ENCODE results near the gene PRF1. TPM values are rescaled to one million over a fixed set of nuclear protein-coding genes. Genes with fewer than 3 reads are reported as not detected.

PRF1 gene
- total and polyA plus RNA-seq, 2 donors: 0.90 to 1.3 TPM

DNA sequence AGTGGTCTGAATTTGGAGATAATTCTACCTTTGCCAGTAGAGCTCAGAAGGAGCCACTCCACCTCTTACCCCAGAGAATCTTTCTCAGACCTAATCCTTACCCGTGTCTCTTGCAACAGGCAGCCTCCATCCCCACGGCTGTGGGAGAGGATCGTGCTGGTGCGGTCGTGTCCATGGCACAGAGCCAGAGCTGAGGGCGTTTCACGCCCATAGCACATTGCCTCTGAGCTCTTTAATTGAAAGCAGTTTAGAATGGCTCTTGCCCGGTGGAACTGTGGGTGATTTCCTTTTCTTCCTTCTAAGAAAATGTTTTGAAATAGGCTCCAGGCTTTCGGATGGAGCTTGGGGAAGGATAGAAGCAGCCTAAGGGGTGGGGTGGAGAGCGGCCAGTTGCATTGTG, 41.5 kb downstream of the PRF1 start:
- H3K4me3 ChIP-seq (ENCODE audit: low read depth, low read length): no peak overlapping the region
- DNase-seq (ENCODE audit: extremely low spot score): no peak
- no peaks in the 10 kb centered on the region for H3K36me3 ChIP-seq (ENCODE audit: insufficient read depth)
- H3K27ac ChIP-seq (ENCODE audit: low read depth): no peak overlapping the region
- H3K4me1 ChIP-seq (ENCODE audit: insufficient read depth): no peaks in the 10 kb centered on the region
- WGBS: 50% methylated on average over 10 of the region's 10 CpGs

DNA sequence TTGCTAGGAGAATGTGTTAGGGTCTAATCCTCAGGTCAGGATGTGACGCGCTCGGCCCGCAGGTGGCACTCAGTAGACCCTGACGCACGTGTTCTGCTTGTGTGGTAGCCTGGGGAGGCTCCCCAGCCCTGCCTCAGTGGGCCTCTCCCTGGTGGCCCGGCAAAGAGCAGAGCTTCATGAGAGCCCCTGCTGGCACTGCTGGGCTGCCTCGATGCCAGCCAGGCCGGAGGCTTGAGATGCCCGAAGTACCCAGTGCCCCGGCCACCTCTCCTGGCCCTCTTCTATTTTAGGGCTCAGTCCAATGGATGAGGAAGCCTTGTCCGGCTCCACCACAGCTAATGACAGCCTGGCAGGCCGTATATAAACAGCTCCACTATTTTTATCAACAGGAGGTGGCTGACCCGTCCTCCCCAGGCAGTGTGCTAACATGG, 42.0 kb downstream of the PRF1 start:
- WGBS: 71% methylated on average over 14 of the region's 14 CpGs

DNA sequence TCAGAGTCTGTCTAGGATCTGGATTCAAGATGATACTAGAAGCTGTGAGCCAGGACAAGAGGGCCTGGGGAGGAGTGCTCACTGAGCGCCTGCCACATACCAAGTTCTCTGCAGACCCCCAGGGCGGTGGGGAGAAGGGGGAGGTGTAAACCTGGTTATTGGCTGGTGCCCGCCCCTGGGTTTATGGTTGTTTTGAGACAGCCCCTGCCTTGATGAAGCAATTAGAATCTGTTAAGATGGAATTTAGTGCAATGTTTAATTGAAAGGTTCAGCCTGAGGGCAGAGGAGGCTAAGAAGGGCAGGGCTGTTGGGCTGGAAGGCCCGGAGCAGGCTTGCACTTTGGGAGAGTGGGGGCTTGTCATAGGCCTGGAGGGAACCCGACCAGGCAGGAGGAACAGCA, 42.7 kb downstream of the PRF1 start:
- no peaks in the 10 kb centered on the region for H3K4me1 ChIP-seq (ENCODE audit: insufficient read depth)
- H3K4me3 ChIP-seq (ENCODE audit: low read depth, low read length): no peak overlapping the region
- DNase-seq (ENCODE audit: extremely low spot score): no peak
- no peak overlapping the region for H3K27ac ChIP-seq (ENCODE audit: low read depth)
- no peaks in the 10 kb centered on the region for H3K36me3 ChIP-seq (ENCODE audit: insufficient read depth)
- WGBS: 90% methylated on average over 5 of the region's 5 CpGs

More for the DNA sequence above, 42.0 kb downstream of the PRF1 start:
- Histone ChIP-seq H3K4me3 (ENCODE audit: low read depth, low read length) (no peak overlapping the region), H3K27ac (ENCODE audit: low read depth) (no peak overlapping the region), H3K4me1 (ENCODE audit: insufficient read depth) (no peaks in the 10 kb centered on the region), H3K36me3 (ENCODE audit: insufficient read depth) (no peaks in the 10 kb centered on the region)
- no peak for DNase-seq (ENCODE audit: extremely low spot score)

DNA sequence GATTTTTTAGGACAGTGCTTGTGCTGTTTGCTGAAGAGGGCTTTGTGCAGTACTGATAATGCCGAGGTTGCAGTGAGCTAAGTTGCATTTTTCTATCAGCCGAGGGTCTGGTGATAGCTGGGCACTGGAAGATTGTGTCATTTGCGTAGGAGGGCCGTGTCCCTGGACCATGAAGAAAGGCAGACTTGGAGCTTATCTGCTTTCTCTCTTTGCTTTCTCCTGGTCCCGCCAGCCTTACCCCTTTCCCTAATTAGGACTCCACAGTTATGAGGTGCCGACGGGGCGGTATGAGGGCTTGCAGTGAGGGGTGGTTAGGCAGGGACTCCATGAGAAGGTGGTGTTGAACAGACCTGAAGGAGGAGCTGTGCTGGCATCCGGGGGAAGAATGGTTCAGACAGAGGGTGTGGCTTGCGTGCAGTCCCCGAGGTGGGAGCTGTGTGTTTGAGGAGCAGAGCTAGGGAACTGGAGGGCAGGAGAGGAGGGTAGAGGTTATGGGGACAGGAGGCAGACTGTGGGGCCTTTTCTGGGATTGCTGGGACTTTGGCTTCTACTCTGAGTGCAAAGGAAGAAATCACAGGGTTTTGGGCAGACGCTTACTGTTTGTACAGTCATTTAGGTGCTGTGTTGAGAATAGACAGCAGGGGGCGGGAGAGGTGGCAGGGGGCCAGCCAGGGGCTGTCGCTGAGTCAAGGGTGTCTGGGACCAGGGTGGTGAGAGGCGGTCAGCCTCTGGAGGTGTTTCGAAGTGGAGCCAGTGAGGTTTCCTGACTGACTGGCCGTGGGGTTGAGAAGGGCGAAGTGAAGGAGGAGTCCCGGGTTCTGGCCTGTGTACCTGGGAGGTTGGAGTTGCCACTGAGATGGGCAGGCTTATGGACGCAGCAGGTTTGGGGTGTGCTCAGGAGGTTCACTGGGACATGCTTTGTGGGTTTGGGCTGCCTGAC, 43.4 kb downstream of the PRF1 start:
- DNase-seq (ENCODE audit: extremely low spot score): no peak
- Histone ChIP-seq H3K27ac (ENCODE audit: low read depth) (no peak overlapping the region), H3K4me1 (ENCODE audit: insufficient read depth) (no peaks in the 10 kb centered on the region), H3K36me3 (ENCODE audit: insufficient read depth) (no peaks in the 10 kb centered on the region), H3K4me3 (ENCODE audit: low read depth, low read length) (no peak overlapping the region)
- WGBS: 32% methylated on average over 20 of the region's 20 CpGs

DNA sequence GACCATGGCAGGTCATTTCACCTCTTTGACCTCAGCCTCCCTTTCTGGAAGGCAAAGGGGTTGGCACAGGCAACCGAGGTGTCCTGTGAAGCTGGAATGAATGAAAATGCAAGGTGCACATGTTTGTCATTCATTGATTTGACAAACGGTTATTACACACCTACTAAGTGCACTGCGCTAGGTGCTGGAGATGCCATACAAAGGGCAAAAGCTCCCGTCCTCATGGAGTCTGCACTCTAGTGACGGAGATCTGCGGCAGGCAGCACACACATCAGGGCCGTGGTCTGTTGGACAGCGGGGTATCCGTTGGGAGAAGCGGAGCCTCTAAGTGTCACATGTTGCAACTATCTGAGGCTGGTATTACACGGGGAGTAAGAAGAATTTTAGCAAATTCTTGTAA, 44.2 kb downstream of the PRF1 start:
- no peaks in the 10 kb centered on the region for H3K36me3 ChIP-seq (ENCODE audit: insufficient read depth)
- WGBS: 93% methylated on average over 11 of the region's 11 CpGs
- DNase-seq (ENCODE audit: extremely low spot score): no peak
- H3K4me3 ChIP-seq (ENCODE audit: low read depth, low read length): no peak overlapping the region
- H3K27ac ChIP-seq (ENCODE audit: low read depth): no peak overlapping the region
- no peaks in the 10 kb centered on the region for H3K4me1 ChIP-seq (ENCODE audit: insufficient read depth)

DNA sequence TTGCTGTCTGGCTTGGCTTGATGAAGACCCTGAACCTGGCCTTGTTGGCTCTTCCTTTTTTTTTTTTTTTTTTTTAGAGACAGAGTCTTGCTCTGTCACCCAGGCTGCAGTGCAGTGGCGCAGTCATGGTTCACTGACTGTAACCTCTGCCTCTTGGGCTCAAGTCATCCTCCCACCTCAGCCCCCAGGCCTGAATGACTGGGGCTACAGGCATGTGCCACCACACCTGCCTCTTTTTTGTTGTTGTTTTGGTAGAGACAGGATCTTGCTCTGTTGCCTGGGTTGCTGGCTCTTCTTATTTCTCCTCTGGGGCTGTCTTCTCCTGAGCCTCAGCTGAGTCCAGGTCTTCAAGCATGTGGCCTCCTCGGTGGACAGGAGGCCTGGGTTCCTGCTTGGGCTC, 44.7 kb downstream of the PRF1 start:
- no peak overlapping the region for H3K4me3 ChIP-seq (ENCODE audit: low read depth, low read length)
- no peaks in the 10 kb centered on the region for H3K4me1 ChIP-seq (ENCODE audit: insufficient read depth)
- no peaks in the 10 kb centered on the region for H3K36me3 ChIP-seq (ENCODE audit: insufficient read depth)
- H3K27ac ChIP-seq (ENCODE audit: low read depth): no peak overlapping the region
- DNase-seq (ENCODE audit: extremely low spot score): no peak
- 72% methylated on average over 2 of the region's 2 CpGs for WGBS

DNA sequence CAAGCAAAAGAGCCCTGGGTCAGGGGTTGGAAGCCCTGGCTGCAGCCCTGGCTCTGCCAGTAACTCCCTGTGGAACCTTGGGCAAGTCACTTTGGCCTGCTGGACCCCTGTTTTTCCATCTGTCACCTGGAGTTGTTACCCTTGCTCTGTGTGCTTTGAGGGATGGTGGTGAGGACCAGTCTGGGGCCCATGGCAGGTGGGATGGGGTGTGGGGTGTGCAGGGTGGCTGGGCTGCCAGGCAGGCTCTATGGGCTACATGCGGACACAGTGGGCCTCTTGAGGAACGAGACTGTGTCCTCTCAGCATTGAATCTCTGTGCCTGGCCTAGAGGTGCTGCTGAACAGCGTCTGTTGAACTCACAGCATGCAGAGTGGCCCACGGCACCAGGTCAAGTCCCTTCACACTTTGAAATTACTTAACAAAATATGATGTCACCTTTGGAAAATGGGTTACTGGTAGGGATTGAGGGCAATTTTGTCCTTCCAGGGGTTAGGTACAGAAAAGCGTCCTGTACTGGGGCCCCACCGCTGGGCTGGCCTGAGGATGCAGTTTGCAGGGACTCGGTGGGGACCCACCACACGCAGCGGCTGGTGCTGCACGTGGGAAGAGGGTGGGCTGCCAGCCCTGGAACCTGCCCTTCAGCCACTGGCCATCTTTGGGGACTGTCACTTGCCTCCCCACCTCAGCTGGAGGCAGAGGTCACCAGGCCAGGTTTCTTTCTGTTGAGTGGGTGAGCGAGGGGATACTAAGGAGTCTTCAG, 45.3 kb downstream of the PRF1 start:
- DNase-seq (ENCODE audit: extremely low spot score): no peak

DNA sequence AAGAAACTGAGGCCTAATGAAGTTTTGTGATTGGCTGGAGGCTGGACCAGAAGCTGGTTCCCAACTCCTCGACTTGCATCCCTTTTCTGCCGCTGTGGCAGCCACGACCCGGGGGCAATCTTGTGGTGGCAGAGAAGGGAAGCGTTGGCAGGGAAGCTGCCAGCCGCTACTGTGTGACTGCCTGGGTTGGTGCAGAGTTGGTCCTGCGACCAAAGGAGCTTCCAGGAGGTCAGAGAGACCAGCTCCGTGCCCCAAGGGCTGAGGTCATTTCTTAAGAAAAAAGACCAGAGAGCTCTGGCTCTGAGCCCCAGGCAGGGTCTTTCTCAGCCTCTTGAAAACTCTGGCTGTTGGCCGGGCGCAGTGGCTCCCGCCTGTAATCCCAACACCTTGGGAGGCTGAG, 47.2 kb downstream of the PRF1 start:
- Histone ChIP-seq H3K4me1 (ENCODE audit: insufficient read depth) (no peaks in the 10 kb centered on the region), H3K36me3 (ENCODE audit: insufficient read depth) (no peaks in the 10 kb centered on the region), H3K27ac (ENCODE audit: low read depth) (no peak overlapping the region), H3K4me3 (ENCODE audit: low read depth, low read length) (no peak overlapping the region)
- WGBS: 90% methylated on average over 11 of the region's 11 CpGs
- no peak for DNase-seq (ENCODE audit: extremely low spot score)

More for the DNA sequence above, 45.3 kb downstream of the PRF1 start:
- H3K27ac ChIP-seq (ENCODE audit: low read depth): no peak overlapping the region
- 97% methylated on average over 11 of the region's 11 CpGs for WGBS
- H3K4me3 ChIP-seq (ENCODE audit: low read depth, low read length): no peak overlapping the region
- H3K36me3 ChIP-seq (ENCODE audit: insufficient read depth): no peaks in the 10 kb centered on the region
- H3K4me1 ChIP-seq (ENCODE audit: insufficient read depth): no peaks in the 10 kb centered on the region

DNA sequence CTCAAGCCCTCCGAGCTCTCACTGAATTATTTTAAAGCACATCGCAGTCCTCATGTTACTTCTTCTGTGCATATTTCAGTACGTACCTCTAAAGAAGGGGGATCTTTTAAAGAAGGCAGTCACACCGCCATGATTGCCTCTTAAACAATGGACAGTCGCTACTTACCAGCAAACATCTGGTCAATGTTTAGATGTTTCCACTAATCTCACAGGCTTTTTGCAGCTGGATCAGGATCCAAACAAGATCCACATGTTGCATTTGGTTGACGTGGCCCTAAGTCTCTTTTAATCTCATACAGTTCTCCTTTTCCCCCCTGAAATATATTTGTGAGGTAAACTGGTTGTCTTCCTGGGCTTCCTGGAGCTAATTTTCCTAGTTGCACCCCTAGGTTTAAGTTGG, 50.0 kb downstream of the PRF1 start:
- H3K4me1 ChIP-seq (ENCODE audit: insufficient read depth): no peaks in the 10 kb centered on the region
- H3K4me3 ChIP-seq (ENCODE audit: low read depth, low read length): no peak overlapping the region
- WGBS: 65% methylated on average over 6 of the region's 6 CpGs
- DNase-seq (ENCODE audit: extremely low spot score): no peak
- H3K36me3 ChIP-seq (ENCODE audit: insufficient read depth): no peaks in the 10 kb centered on the region
- H3K27ac ChIP-seq (ENCODE audit: low read depth): no peak overlapping the region

DNA sequence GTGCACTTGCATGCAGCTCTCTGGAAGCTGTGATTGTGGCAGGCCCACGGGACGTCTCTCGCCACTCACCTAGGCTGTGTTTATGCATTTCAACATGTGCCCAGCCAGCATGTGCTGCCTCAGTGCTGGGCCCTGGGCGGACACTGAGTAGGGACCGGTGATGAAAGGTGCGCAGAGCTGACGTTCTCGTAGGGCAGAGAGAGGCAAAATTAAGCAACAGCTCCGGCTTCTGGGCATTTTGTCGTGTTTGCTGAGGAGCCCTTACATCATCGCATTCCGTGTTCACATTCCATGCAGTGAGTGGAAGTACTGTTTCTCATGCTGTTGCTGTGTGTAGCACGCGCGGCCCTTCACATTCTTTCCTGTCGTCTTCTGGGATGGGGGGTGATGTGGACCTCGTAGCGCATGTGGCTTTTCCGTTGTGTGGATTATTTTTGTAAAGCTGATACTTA, 50.5 kb downstream of the PRF1 start:
- WGBS: 55% methylated on average over 19 of the region's 19 CpGs
- no peaks in the 10 kb centered on the region for H3K4me1 ChIP-seq (ENCODE audit: insufficient read depth)
- DNase-seq (ENCODE audit: extremely low spot score): no peak
- H3K27ac ChIP-seq (ENCODE audit: low read depth): no peak overlapping the region
- H3K36me3 ChIP-seq (ENCODE audit: insufficient read depth): no peaks in the 10 kb centered on the region
- H3K4me3 ChIP-seq (ENCODE audit: low read depth, low read length): no peak overlapping the region

DNA sequence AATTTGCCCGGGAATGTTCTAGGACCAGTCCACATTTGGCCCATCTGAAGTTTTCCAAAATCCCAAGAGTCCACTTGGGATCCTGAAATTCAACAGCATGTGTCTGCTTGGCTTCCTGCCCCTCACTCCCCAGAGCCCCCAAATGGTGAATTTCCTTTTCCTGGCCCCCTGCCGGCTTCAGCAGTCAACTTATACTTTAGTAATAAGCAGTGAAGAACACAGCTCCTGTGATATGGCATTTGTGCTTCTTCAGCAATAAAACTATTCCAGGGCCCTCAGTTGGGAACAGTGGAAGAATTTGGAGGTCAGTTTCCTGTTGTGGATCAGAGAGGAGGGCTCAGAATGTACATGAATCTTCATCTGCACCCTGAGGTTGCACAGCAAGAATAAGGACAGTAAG, 51.1 kb downstream of the PRF1 start:
- no peak overlapping the region for H3K4me3 ChIP-seq (ENCODE audit: low read depth, low read length)
- no peak for DNase-seq (ENCODE audit: extremely low spot score)
- no peak overlapping the region for H3K27ac ChIP-seq (ENCODE audit: low read depth)
- no peaks in the 10 kb centered on the region for H3K36me3 ChIP-seq (ENCODE audit: insufficient read depth)
- 54% methylated on average over 2 of the region's 2 CpGs for WGBS
- H3K4me1 ChIP-seq (ENCODE audit: insufficient read depth): no peaks in the 10 kb centered on the region

DNA sequence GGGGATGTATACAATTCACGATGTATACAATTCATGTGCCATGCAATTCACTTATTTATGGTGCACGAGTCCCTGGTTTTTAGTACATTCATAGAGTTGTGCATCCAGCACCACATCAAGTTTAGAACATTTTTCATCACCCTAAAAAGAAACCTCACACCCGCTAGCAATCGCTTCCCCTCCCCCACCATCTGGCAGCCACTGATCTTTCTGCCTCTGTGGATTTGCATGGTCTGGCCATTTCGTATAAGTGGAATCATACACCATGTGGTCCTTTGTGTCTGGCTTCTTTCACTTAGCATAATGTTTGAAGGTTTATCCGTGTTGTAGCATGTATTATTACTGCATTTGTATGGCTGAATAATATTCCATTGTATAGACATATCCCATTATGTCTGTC, 52.1 kb downstream of the PRF1 start:
- no peak for DNase-seq (ENCODE audit: extremely low spot score)
- H3K36me3 ChIP-seq (ENCODE audit: insufficient read depth): no peaks in the 10 kb centered on the region
- 80% methylated on average over 6 of the region's 6 CpGs for WGBS

DNA sequence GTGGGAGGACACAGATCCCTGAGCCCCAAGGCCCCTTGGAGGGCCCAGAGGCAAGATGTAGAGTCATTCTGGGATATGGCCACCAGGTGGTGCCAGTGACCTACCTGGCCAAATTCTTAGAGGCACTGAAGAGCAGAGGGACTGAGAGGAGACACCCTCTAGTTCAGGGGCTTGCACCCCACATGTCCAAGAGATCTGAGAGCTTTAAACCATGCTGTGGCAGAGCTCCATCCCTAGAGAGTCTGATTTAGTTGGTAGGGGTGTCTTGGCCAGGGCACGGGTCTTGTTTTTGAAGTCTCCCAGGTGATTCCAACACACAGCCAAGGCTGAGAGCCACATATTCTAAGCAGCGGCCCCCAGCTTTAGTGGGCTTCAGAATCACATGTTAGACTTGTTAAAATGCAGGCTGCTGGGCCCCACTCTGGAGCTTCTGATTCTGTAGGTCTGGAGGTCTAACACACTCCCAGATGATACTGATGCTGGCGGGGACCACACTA, 52.5 kb downstream of the PRF1 start:
- Histone ChIP-seq H3K4me1 (ENCODE audit: insufficient read depth) (no peaks in the 10 kb centered on the region), H3K27ac (ENCODE audit: low read depth) (no peak overlapping the region), H3K36me3 (ENCODE audit: insufficient read depth) (no peaks in the 10 kb centered on the region), H3K4me3 (ENCODE audit: low read depth, low read length) (no peak overlapping the region)
- no peak for DNase-seq (ENCODE audit: extremely low spot score)
- 72% methylated on average over 3 of the region's 3 CpGs for WGBS

More for the DNA sequence above, 52.1 kb downstream of the PRF1 start:
- Histone ChIP-seq H3K4me3 (ENCODE audit: low read depth, low read length) (no peak overlapping the region), H3K27ac (ENCODE audit: low read depth) (no peak overlapping the region), H3K4me1 (ENCODE audit: insufficient read depth) (no peaks in the 10 kb centered on the region)

Measured in urinary bladder (tissue), 4 donors.